Ishikawa (cell line): Measurements from ENCODE around the gene MRPL36.

Source experiments
- CEBPB ChIP-seq: IDR thresholded peaks from 2 replicates; pipeline ENCODE4 v1.6.1; 2012
- CREB1 ChIP-seq: IDR thresholded peaks from 2 replicates; pipeline ENCODE4 v1.6.1; 2012; ENCODE audit warnings: low read depth
- EGR1 ChIP-seq: IDR thresholded peaks from 2 replicates; pipeline ENCODE4 v1.6.1; 2012
- EP300 ChIP-seq: IDR thresholded peaks from 2 replicates; pipeline ENCODE4 v1.6.1; 2012; ENCODE audit warnings: borderline replicate concordance
- FOXM1 ChIP-seq: IDR thresholded peaks from 2 replicates; pipeline ENCODE4 v1.6.1; 2012; ENCODE audit warnings: low read depth, borderline replicate concordance
- MAX ChIP-seq: IDR thresholded peaks from 2 replicates; pipeline ENCODE4 v1.6.1; 2012
- NFIC ChIP-seq: IDR thresholded peaks from 2 replicates; pipeline ENCODE4 v1.6.1; 2012
- RAD21 ChIP-seq: IDR thresholded peaks from 2 replicates; pipeline ENCODE4 v1.6.1; 2012; ENCODE audit warnings: low read depth
- REST ChIP-seq: IDR thresholded peaks from 2 replicates; pipeline ENCODE4 v1.6.1; 2012; ENCODE audit warnings: low read depth, mild to moderate bottlenecking
- TAF1 ChIP-seq: IDR thresholded peaks from 2 replicates; pipeline ENCODE4 v1.6.1; 2012; ENCODE audit warnings: low read depth, mild to moderate bottlenecking
- TCF12 ChIP-seq: IDR thresholded peaks from 2 replicates; pipeline ENCODE4 v1.6.1; 2012; ENCODE audit warnings: low read depth
- TEAD4 ChIP-seq: IDR thresholded peaks from 2 replicates; pipeline ENCODE4 v1.6.1; 2012
- USF1 ChIP-seq: IDR thresholded peaks from 2 replicates; pipeline ENCODE4 v1.6.1; 2012
- YY1 ChIP-seq: IDR thresholded peaks from 2 replicates; pipeline ENCODE4 v1.6.1; 2012; ENCODE audit warnings: low read depth
- ZBTB7A ChIP-seq: IDR thresholded peaks from 2 replicates; pipeline ENCODE4 v1.6.1; 2012; ENCODE audit warnings: low read depth

The MRPL36 gene

GRCh38 chr5:1791176-1791575 is 8.5 kb downstream of the MRPL36 start:
- TF ChIP-seq REST: no peak
- TF ChIP-seq CREB1: no peak
- no peak for TF ChIP-seq TCF12
- no peak for TF ChIP-seq ZBTB7A
- no peak for TF ChIP-seq TAF1
- no peak for TF ChIP-seq EP300
- no peak for TF ChIP-seq FOXM1
- TF ChIP-seq TEAD4: no peak
- no peak for TF ChIP-seq EGR1
- no peak for TF ChIP-seq MAX
- TF ChIP-seq NFIC: no peak
- no peak for TF ChIP-seq RAD21
- TF ChIP-seq YY1: no peak
- no peak for TF ChIP-seq USF1
- TF ChIP-seq CEBPB: no peak

GRCh38 chr5:1789834-1790471 is 9.7 kb downstream of the MRPL36 start:
- TF ChIP-seq USF1 (no peak), RAD21 (no peak), NFIC (no peak), MAX (no peak), EGR1 (no peak), TEAD4 (no peak), TAF1 (no peak), FOXM1 (no peak), CEBPB (no peak), ZBTB7A (no peak)

GRCh38 chr5:1788828-1789227 is 10.8 kb downstream of the MRPL36 start:
- TF ChIP-seq EP300: no peak
- TF ChIP-seq MAX: no peak
- TF ChIP-seq USF1: no peak
- no peak for TF ChIP-seq NFIC
- no peak for TF ChIP-seq CEBPB

GRCh38 chr5:1788200-1788599 is 11.4 kb downstream of the MRPL36 start:
- TF ChIP-seq CREB1 (no peak), USF1 (no peak), TAF1 (no peak), ZBTB7A (no peak), TEAD4 (no peak), EGR1 (no peak), EP300 (no peak), REST (no peak), RAD21 (no peak), YY1 (no peak), TCF12 (no peak), NFIC (no peak), MAX (no peak), FOXM1 (no peak), CEBPB (no peak)
